LNCAP (cell line): ENCODE results near the gene CATSPER1.

Experiments
- CTCF ChIP-seq: fragments of 450-650 bp; IDR thresholded peaks from 2 replicates; pipeline ENCODE4 v1.5.1; 2017; ENCODE audit warnings: mild to moderate bottlenecking

Gene CATSPER1

DNA sequence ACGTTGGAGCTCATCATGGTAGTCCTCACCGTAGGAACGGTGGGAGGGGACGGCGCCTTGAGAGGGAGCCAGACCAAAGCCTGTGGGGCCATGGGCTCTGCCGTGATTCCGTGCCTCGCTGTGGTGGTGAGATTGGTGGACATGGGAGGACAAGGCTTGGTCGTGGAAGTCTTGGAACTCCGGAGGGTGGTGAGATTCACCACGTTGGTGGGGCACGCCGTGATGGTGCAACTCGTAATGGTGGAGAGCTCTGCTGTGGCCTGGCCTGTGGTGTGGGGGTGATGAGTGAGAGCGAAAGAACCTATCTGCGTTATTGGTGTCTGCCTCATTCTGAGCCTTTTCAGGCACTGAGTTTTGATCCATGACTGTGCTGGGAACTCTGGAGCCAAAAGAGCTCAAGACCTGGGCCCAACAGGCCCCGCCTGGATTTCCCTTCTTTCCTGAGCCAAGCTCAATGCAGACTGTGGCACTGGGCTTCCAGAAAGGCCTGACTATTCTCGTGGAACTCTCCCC, at the start of gene CATSPER1:
Gene CATSPER1, minus strand, starts transcription at position 463 of the 513 bp plus-strand sequence. Its CDS starts 100 bp downstream, at position 363.
- no peak for TF ChIP-seq CTCF

GRCh38 chr11:66075273-66075672, 49.0 kb upstream of the CATSPER1 start:
- no peak for TF ChIP-seq CTCF

GRCh38 chr11:66073669-66074068, 47.4 kb upstream of the CATSPER1 start:
- TF ChIP-seq CTCF, result no peak

DNA sequence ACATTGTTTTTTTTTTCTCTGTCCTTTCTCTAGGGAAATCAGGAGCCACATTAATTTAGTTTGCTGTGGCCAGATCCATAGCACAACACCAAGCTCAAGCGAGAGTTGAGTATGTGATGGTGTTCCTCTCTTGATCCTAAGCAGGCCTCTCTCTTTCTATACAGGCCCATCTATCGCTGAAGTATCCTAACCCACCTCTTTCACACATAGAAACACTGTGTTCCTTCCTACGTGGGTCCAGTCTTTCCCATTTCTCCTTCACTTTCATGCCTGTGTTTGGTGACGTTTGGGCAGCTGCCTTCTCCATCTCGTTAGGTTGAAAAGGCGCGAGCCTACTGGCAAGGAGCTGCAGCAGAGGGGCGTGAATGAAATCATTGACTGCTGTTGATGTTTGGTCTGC, 46.2 kb upstream of the CATSPER1 start:
- no peak for TF ChIP-seq CTCF

- TF ChIP-seq CTCF, result no peak
Observed at GRCh38 chr11:66072081-66072480, 45.8 kb upstream of the CATSPER1 start.

GRCh38 chr11:66071381-66071801, 45.1 kb upstream of the CATSPER1 start:
- no peak for TF ChIP-seq CTCF

- no peak for TF ChIP-seq CTCF
Observed at GRCh38 chr11:66070604-66071380, 44.5 kb upstream of the CATSPER1 start.
